ENCODE measurements around the gene DACT2. TPM values are rescaled to one million over a fixed set of nuclear protein-coding genes. Genes with fewer than 3 reads are reported as not detected.
A peak's percentile ranks its signal among the peaks of the same experiment; 100 is the strongest.

The DACT2 gene
- total RNA-seq, 1 donor from 2014 or later, result 1.4 TPM

DNA sequence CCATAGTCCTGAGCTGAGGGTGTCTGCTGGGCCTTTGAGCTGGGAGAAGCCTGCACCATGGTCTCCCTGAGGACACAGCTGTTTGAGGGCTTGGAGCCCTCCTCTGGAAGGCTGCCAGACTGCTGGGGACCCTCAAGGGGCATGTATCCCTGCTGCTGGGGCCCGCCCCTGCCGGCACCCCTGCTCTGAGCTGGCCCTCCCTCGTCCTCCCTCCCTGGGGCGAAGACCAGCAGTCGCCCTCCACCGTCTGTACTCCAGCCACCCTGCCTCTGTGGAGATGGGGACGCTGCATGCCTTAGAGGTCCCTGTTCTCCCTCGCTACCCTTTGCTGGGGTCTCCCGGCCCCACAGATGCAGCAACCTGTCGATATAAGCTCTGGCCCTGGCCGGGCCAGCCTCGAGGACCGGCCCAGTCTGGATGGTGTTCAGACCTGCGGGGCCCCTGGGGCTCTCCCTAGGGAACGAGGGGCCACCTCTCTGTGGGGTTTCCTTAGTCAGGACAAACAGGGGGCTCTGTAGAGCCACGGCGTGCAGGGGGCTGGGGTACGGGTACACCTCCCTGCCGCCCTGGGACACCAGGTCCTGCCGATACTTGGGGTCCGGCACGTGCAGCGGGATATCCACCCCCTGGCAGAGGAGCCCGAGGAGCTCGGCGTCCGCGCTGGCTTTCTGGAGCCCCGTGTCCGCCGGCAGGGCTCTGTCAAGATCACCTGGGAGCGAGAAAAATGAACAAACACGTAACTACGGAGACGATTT is 11.0 kb downstream of the DACT2 start:
- Mint-ChIP-seq H3K9me3 (ENCODE audit: unreplicated experiment) (no peaks in the 10 kb centered on the region), H3K36me3 (ENCODE audit: unreplicated experiment) (no peaks in the 10 kb centered on the region), H3K27ac (ENCODE audit: unreplicated experiment) (no peak overlapping the region), H3K27me3 (ENCODE audit: unreplicated experiment) (no peaks in the 10 kb centered on the region), H3K4me3 (ENCODE audit: unreplicated experiment) (no peak overlapping the region), H3K4me1 (ENCODE audit: unreplicated experiment) (peaks cover 8% of the 10 kb centered on the region)
- peak; percentile 78 for DNase-seq (ENCODE audit: extremely low spot score, unreplicated experiment)
- TF ChIP-seq CTCF (IDR thresholded peaks at IDR 0.05), result no peak

GRCh38 chr6:168307695-168308021 is 11.9 kb downstream of the DACT2 start:
- Mint-ChIP-seq H3K4me1 (ENCODE audit: unreplicated experiment) (peaks cover 7% of the 10 kb centered on the region), H3K9me3 (ENCODE audit: unreplicated experiment) (no peaks in the 10 kb centered on the region), H3K4me3 (ENCODE audit: unreplicated experiment) (no peak overlapping the region), H3K27me3 (ENCODE audit: unreplicated experiment) (no peaks in the 10 kb centered on the region), H3K27ac (ENCODE audit: unreplicated experiment) (no peak overlapping the region), H3K36me3 (ENCODE audit: unreplicated experiment) (no peaks in the 10 kb centered on the region)
- no peak for TF ChIP-seq CTCF (IDR thresholded peaks at IDR 0.05)
- DNase-seq (ENCODE audit: extremely low spot score, unreplicated experiment), result peak; percentile 83

- Mint-ChIP-seq H3K36me3 (ENCODE audit: unreplicated experiment) (no peaks in the 10 kb centered on the region), H3K4me1 (ENCODE audit: unreplicated experiment) (peaks cover 12% of the 10 kb centered on the region), H3K9me3 (ENCODE audit: unreplicated experiment) (no peaks in the 10 kb centered on the region), H3K27ac (ENCODE audit: unreplicated experiment) (no peak overlapping the region), H3K27me3 (ENCODE audit: unreplicated experiment) (no peaks in the 10 kb centered on the region), H3K4me3 (ENCODE audit: unreplicated experiment) (no peak overlapping the region)
- no peak for TF ChIP-seq CTCF (IDR thresholded peaks at IDR 0.05)
- DNase-seq (ENCODE audit: extremely low spot score, unreplicated experiment), result peak; percentile 79
Measured at GRCh38 chr6:168307015-168307694, 12.4 kb downstream of the DACT2 start.

DNA sequence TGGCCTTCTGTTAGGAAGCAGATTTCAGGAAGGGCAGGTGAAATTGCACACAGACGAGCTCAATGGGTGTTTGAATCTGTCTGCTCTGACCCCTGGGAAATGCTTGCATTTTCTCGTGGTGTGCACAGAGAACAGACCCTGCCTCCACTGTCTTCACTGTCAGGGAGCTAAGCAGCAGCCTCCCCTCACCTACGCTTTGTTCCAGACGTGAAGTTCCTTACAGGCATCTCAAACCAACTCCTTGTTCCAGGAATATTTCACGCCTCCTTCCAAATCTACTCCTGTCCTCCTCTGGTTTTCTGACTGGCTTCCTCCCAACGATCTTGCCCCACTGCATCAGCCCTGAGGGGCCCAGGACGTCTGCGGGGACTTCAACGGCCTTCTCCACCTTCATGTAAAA is 13.7 kb downstream of the DACT2 start:
- H3K4me3 Mint-ChIP-seq (ENCODE audit: unreplicated experiment), result no peak overlapping the region
- peak; percentile 60 for DNase-seq (ENCODE audit: extremely low spot score, unreplicated experiment)
- H3K36me3 Mint-ChIP-seq (ENCODE audit: unreplicated experiment), result no peaks in the 10 kb centered on the region
- peaks cover 23% of the 10 kb centered on the region for H3K4me1 Mint-ChIP-seq (ENCODE audit: unreplicated experiment)
- no peak overlapping the region for H3K27ac Mint-ChIP-seq (ENCODE audit: unreplicated experiment)
- TF ChIP-seq CTCF (IDR thresholded peaks at IDR 0.05), result no peak
- H3K9me3 Mint-ChIP-seq (ENCODE audit: unreplicated experiment), result no peaks in the 10 kb centered on the region
- no peaks in the 10 kb centered on the region for H3K27me3 Mint-ChIP-seq (ENCODE audit: unreplicated experiment)

DNA sequence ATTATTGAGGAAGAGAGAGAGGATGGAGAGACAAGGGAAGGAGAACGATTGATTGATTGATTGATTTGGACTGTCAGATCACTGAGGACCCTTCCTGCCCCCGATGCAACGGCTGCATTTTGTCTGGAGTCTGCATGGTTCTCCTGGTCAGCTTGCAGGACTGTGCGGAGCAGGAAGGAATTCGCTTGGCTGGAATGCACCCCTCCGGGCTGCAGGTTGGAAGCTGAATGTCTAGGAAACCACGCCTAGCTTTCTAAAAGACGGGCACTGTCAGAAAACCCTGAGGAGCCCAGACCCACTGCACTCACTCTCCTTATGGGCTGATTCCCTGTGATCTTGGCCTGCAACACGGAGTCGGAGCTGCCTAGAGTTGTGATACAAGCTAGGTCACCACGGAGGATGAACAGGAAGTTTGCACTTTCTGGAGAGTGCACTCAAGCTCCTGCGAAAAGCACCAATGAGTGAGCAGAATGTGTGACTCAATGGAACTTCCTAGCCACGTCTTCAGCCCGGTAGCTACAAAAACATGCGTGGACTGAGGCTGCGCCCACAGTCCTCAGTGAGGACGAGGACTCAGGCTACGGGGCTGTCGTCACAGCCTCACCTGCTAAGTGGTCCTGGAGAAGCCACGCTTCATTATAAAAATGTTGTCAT is 14.4 kb downstream of the DACT2 start:
- no peak overlapping the region for H3K27ac Mint-ChIP-seq (ENCODE audit: unreplicated experiment)
- H3K4me3 Mint-ChIP-seq (ENCODE audit: unreplicated experiment), result no peak overlapping the region
- H3K36me3 Mint-ChIP-seq (ENCODE audit: unreplicated experiment), result no peaks in the 10 kb centered on the region
- no peaks in the 10 kb centered on the region for H3K27me3 Mint-ChIP-seq (ENCODE audit: unreplicated experiment)
- no peaks in the 10 kb centered on the region for H3K9me3 Mint-ChIP-seq (ENCODE audit: unreplicated experiment)
- DNase-seq (ENCODE audit: extremely low spot score, unreplicated experiment), result peak; percentile 49
- TF ChIP-seq CTCF (IDR thresholded peaks at IDR 0.05), result no peak
- peaks cover 23% of the 10 kb centered on the region for H3K4me1 Mint-ChIP-seq (ENCODE audit: unreplicated experiment)

All from osteocyte (in vitro differentiated cells).